Ectodermal cell (in vitro differentiated cells): ENCODE data around the gene C2orf69.
A peak's percentile ranks its signal among the peaks of the same experiment; 100 is the strongest.

Source experiments
- H3K27ac ChIP-seq: 2 replicates; pipeline ENCODE4 v1.7.0; 2013; ENCODE audit warnings: mild to moderate bottlenecking, low read depth, low read length; ENCODE audit not compliant: insufficient read depth, poor library complexity, severe bottlenecking
- H3K27me3 ChIP-seq: 2 replicates; pipeline ENCODE4 v1.7.0; 2013; ENCODE audit warnings: mild to moderate bottlenecking, low read length; ENCODE audit not compliant: insufficient read depth, control insufficient read depth, poor library complexity, severe bottlenecking
- H3K36me3 ChIP-seq: one replicate; pipeline ENCODE4 v1.7.0; 2013; ENCODE audit warnings: low read length; ENCODE audit not compliant: control insufficient read depth, insufficient read depth
- H3K4me1 ChIP-seq: one replicate; pipeline ENCODE4 v1.7.0; 2013; ENCODE audit warnings: low read length; ENCODE audit not compliant: control insufficient read depth, insufficient read depth
- H3K4me3 ChIP-seq: 2 replicates; pipeline ENCODE4 v1.7.0; 2013; ENCODE audit warnings: low read depth, low read length, control low read depth; ENCODE audit not compliant: insufficient read depth
- H3K9me3 ChIP-seq: 2 replicates; pipeline ENCODE4 v1.7.0; 2013; ENCODE audit warnings: mild to moderate bottlenecking, low read length, moderate library complexity; ENCODE audit not compliant: control insufficient read depth
- WGBS, 2 experiments: methylation state at CpG; one replicate each; pipeline ENCODE4 v1.1.7; 2013; ENCODE audit warnings: missing lambda C conversion rate in 2 of 2; 5-methylcytosine and 5-hydroxymethylcytosine counted together

C2orf69 gene

GRCh38 chr2:199883474-199884212 lies 27.4 kb upstream of the C2orf69 start:
- Histone ChIP-seq H3K27me3 (no peaks in the 10 kb centered on the region), H3K4me1 (no peaks in the 10 kb centered on the region), H3K9me3 (no peaks in the 10 kb centered on the region), H3K36me3 (no peaks in the 10 kb centered on the region), H3K27ac (no peak overlapping the region), H3K4me3 (no peak overlapping the region)
- WGBS, 2 experiments: 90 to 92% methylated on average over 6 of the region's 6 CpGs

- Histone ChIP-seq H3K27me3 (no peaks in the 10 kb centered on the region), H3K4me1 (no peaks in the 10 kb centered on the region), H3K27ac (no peak overlapping the region), H3K4me3 (no peak overlapping the region), H3K36me3 (no peaks in the 10 kb centered on the region), H3K9me3 (no peaks in the 10 kb centered on the region)
- 86 to 93% methylated on average over 3 of the region's 3 CpGs for WGBS, 2 experiments
Measured at GRCh38 chr2:199895406-199895805, 15.7 kb upstream of the C2orf69 start.

- Histone ChIP-seq H3K4me3 (no peak overlapping the region), H3K36me3 (no peaks in the 10 kb centered on the region), H3K9me3 (no peaks in the 10 kb centered on the region), H3K27me3 (no peaks in the 10 kb centered on the region), H3K27ac (no peak overlapping the region), H3K4me1 (no peaks in the 10 kb centered on the region)
- 91 to 95% methylated on average over 2 of the region's 2 CpGs for WGBS, 2 experiments
Measured at GRCh38 chr2:199896617-199897016, 14.5 kb upstream of the C2orf69 start.

- no peaks in the 10 kb centered on the region for H3K9me3 ChIP-seq
- H3K4me3 ChIP-seq: no peak overlapping the region
- no peaks in the 10 kb centered on the region for H3K27me3 ChIP-seq
- H3K4me1 ChIP-seq: no peaks in the 10 kb centered on the region
- H3K36me3 ChIP-seq: no peaks in the 10 kb centered on the region
- H3K27ac ChIP-seq: no peak overlapping the region
- 92 to 96% methylated on average over 2 to 4 of the region's 4 CpGs for WGBS, 2 experiments
Measured at GRCh38 chr2:199901942-199902341, 9.2 kb upstream of the C2orf69 start.

GRCh38 chr2:199902486-199903110 lies 8.5 kb upstream of the C2orf69 start:
- H3K4me3 ChIP-seq: no peak overlapping the region
- 96 to 98% methylated on average over 4 of the region's 4 CpGs for WGBS, 2 experiments

GRCh38 chr2:199903111-199903510 lies 8.0 kb upstream of the C2orf69 start:
- no peaks in the 10 kb centered on the region for H3K27me3 ChIP-seq
- WGBS, 2 experiments: 100% methylated on average over 1 of the region's 1 CpG
- H3K4me1 ChIP-seq: no peaks in the 10 kb centered on the region
- H3K27ac ChIP-seq: no peak overlapping the region
- no peaks in the 10 kb centered on the region for H3K36me3 ChIP-seq
- no peaks in the 10 kb centered on the region for H3K9me3 ChIP-seq
- no peak overlapping the region for H3K4me3 ChIP-seq

More at GRCh38 chr2:199902486-199903110, 8.5 kb upstream of the C2orf69 start:
- no peak overlapping the region for H3K27ac ChIP-seq
- no peaks in the 10 kb centered on the region for H3K4me1 ChIP-seq
- no peaks in the 10 kb centered on the region for H3K9me3 ChIP-seq
- H3K36me3 ChIP-seq: no peaks in the 10 kb centered on the region
- H3K27me3 ChIP-seq: no peaks in the 10 kb centered on the region

- Histone ChIP-seq H3K27ac (no peak overlapping the region), H3K4me3 (no peak overlapping the region), H3K27me3 (no peaks in the 10 kb centered on the region), H3K36me3 (no peaks in the 10 kb centered on the region), H3K4me1 (peaks cover 5% of the 10 kb centered on the region), H3K9me3 (no peaks in the 10 kb centered on the region)
- WGBS, 2 experiments: no CpG with 5 or more reads among the region's 2 CpGs
Measured at GRCh38 chr2:199907008-199907714, 3.9 kb upstream of the C2orf69 start.

GRCh38 chr2:199910338-199911051 lies 598 bp upstream of the C2orf69 start:
- Histone ChIP-seq H3K4me3 (peak overlapping the region; percentile 85), H3K9me3 (no peaks in the 10 kb centered on the region), H3K4me1 (peaks cover 5% of the 10 kb centered on the region), H3K27ac (peak overlapping the region; percentile 64), H3K27me3 (no peaks in the 10 kb centered on the region), H3K36me3 (peaks cover 11% of the 10 kb centered on the region)
- 36 to 40% methylated on average over 17 of the region's 18 CpGs for WGBS, 2 experiments

- Histone ChIP-seq H3K27ac (peak overlapping the region; percentile 88), H3K4me1 (peaks cover 5% of the 10 kb centered on the region), H3K27me3 (no peaks in the 10 kb centered on the region), H3K9me3 (no peaks in the 10 kb centered on the region), H3K36me3 (peaks cover 21% of the 10 kb centered on the region), H3K4me3 (peak overlapping the region; percentile 85)
- WGBS, 2 experiments: 0 to 2% methylated on average over 12 to 13 of the region's 13 CpGs
Measured at GRCh38 chr2:199911877-199912161, 726 bp downstream of the C2orf69 start.
